ENCODE measurements around the gene DIRAS2.

DIRAS2 gene

DNA sequence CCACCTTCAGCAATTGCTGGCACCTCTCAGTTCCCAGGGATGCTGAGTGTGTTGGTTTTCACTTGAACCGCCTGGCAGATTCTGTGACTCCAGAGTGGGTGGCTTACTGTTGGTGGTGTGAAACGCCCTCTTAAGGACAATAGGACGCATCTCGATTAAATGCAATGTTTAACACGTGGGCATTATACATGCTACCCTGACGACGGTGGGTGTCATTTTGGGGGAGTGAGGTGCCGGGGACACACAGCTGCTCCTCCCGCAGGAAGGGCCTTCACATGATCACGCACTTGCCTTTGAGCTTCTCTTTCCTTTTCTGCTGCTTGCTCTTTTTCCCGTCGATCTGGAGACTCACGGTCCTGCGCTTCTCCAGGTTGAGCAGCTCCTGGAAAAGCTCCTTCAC, 29.7 kb downstream of the DIRAS2 start:
- no peak for DNase-seq (ENCODE audit: low read depth, low spot score)

DNA sequence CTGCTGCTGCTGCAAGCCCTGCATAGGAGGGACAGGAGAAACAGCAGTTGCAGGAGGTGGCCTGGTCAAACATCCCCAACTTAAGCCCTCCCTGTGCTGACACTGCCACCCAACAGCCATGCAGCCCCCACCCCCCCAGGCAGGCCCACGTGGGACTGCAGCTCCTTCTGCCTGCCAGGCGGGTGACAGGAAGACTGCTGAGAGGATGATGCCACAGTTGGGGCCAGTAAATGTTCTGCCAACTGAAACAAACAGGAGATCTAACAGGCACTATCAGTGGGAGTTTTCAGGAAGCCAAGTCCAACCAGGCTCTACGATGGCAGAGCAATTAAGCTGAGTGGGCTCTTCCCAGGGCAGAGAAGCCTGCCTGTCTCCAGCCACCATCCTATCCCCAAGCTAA, 31.1 kb downstream of the DIRAS2 start:
- DNase-seq (ENCODE audit: low read depth, low spot score), result no peak

GRCh38 chr9:90611121-90611520, 31.5 kb downstream of the DIRAS2 start:
- DNase-seq (ENCODE audit: low read depth, low spot score), result no peak

DNA sequence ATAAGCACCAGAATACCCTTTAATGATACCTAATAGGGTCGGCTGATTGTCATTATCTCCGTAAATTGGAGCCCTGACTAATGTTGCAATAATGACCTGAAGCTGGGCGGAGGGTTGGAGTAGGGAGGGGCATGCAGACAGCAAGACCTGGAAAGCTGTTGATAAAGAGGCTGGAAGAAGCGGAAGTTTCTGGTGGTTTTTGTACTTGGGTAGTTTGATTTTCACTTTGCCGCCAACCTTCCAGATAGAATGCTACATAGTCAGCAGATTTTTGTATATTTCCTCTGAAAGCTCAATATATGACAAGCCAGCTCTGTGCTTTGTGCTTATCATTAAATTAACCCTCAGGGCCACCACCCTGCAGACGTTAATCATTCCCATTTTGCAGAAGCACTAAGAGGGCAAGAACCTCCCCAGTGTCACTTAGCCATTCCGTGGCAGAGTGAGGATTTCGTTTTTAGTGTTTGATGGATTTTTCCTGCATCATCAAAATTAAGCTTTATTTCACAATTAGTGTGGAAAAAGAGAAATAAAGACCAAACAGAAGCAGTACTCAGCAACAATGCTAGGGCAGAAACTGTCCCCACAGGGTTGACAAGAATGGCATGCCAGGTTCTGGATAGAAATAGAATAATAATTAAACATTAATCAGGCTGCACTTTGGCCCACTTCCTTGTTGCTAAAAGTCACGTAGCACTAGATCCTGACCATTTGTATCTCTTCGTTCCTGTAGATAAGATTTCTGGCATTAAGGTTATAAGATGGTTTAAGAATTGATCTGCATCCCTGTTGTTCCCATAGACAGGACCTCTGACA, 34.7 kb downstream of the DIRAS2 start:
- no peak for DNase-seq (ENCODE audit: low read depth, low spot score)

- DNase-seq (ENCODE audit: low read depth, low spot score), result no peak
Measured at GRCh38 chr9:90600029-90600428, 42.6 kb downstream of the DIRAS2 start.

GRCh38 chr9:90598191-90598590, 44.4 kb downstream of the DIRAS2 start:
- no peak for DNase-seq (ENCODE audit: low read depth, low spot score)

GRCh38 chr9:90593646-90594045, 49.0 kb downstream of the DIRAS2 start:
- no peak for DNase-seq (ENCODE audit: low read depth, low spot score)

GRCh38 chr9:90580576-90580975, 62.0 kb downstream of the DIRAS2 start:
- DNase-seq (ENCODE audit: low read depth, low spot score), result no peak

DNA sequence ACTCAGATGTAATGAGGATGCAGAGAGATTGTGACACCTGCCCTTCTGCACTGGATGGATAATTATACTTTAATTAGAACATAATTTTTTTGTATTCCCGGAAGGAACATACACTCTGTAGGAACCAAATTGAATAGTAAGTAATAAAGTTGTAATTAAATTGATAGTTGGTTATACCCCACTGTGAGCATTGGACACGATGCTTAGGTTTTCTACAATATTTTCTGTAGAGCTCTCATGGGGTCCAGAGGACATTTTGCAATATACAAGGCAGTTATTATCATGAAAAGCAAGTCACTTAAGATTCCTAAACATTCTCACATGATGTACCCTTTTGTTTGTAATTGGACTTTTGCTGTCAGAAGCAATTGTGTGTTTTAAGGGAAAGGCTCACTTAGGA, 63.4 kb downstream of the DIRAS2 start:
- DNase-seq (ENCODE audit: low read depth, low spot score), result no peak

DNA sequence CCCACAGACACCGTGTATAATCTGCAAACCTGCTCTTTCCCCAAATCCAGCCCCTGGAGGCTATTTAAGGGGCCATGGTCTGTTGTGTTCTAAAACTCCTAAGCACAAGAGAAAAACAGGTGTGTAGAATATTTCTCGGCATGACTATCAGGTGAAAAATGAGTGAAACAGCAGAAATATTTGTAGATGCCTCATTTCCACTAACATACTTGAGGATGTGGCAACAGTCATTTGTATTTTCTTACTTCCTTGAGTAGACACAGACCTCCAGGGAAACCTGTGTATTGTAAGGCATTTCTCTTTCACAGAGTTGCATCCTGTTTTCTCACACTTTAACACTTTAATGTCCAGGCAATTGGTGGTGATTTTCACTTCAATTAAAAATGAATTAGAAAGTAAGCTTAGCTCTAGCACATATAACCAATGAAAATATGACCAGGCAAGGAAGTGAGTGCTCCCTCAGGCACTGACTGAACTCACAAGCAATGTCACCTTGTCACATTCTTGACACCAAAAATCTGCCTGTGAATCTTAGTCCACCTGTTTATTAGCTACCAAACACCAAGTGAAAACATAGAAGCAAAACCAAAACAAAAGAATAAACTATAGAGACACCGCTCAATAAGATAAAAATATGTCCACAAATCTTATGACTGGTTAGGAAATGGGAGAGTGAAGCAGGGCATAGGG, 64.4 kb downstream of the DIRAS2 start:
- DNase-seq (ENCODE audit: low read depth, low spot score), result no peak

DNA sequence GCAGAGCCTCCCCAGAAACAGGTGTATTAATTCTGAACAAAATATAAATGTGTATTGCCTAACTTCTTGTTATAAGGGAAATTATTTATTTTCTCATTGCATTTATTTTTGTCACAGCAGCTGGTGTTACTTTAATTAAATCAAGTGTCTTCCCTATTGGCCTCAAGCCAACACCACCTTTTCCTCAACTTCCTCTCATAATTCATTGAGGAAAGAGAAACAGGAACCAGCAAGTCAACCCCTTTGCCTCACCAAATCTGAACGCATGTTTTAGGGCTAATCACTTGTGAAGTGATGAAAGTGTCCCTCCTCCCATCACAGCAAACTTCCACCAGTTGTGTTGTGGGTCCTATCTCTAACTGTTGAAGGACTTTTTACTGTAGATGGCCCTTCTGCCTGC, 73.1 kb downstream of the DIRAS2 start:
- DNase-seq (ENCODE audit: low read depth, low spot score), result no peak

DNA sequence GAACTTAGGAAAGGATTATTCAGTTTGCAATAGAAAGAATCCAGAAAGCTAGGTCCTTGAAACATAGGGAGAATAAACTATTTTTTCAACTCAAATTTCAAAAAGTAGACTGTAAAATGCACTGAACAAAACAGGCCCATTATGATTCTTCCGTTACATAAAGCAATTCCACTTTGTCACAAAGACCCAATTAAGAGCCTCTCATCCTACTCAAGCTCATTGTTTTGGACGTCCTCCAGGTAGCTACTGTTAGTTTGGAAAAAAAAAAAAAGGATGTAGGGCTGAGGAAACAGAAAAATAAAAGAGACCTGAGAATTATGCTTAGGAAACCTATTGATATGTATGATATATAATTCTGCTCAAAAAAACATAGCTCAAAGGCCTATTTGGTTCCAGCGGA, 74.0 kb downstream of the DIRAS2 start:
- no peak for DNase-seq (ENCODE audit: low read depth, low spot score)

DNA sequence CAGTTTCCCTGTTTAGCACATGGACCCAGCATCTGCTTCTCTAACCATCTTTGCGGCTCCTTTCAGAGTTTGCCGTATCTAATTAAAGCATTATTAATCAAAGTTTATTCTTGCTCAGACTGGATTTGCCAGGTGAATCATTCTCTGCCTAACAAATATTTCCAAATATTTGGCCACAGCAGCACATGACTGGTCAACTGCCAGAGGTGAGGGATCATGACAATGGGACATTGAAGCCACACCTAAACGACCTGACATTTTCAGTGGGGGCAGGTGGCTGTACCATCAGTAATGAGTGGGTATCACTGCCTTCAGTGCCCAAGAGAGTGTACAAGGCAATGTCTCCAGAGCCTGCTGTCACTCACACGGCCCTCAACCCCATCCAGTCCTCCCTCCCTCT, 80.4 kb downstream of the DIRAS2 start:
- no peak for DNase-seq (ENCODE audit: low read depth, low spot score)

Data from activated CD4-positive, CD25-positive, alpha-beta regulatory T cell treated with anti-CD3 and anti-CD28 coated beads, Interleukin-2, amount 50 U/mL, for 16 hours (primary cell).